HepG2 (cell line): ENCODE results near the gene NR2F1-AS1. TPM values are rescaled to one million over a fixed set of nuclear protein-coding genes. Genes with fewer than 3 reads are reported as not detected.
A peak's percentile ranks its signal among the peaks of the same experiment; 100 is the strongest.

Experiments used
- ATAC-seq: fragments of 200-7000 bp; cut with Tn5 transposase; 3 replicates; pipeline ENCODE4 v1.9.1; 2020; ENCODE audit warnings: mild to moderate bottlenecking, moderate library complexity
- BruUV-seq: library from RNA; stranded (reverse); fragments of 400-500 nt; replicated peaks from 2 replicates; lab custom pipeline; 2021; lab: Mats Ljungman, UMichigan
- CTCF ChIA-PET: fragments of 300-600 bp; formaldehyde crosslinking; extraction: SDS; loops from one replicate; lab custom pipeline; 2021; ENCODE audit warnings: low total read pairs, inconsistent platforms, low intra/inter-chr PET ratio; lab: Yijun Ruan, JAX
- POLR2A ChIA-PET: fragments of 350-600 bp; sonication (Branson Sonifier 250); formaldehyde crosslinking; loops from one replicate; lab custom pipeline; 2020; ENCODE audit warnings: antibody characterized with exemption, inconsistent platforms; lab: Yijun Ruan, JAX
- DNase-seq: peaks from one replicate; pipeline ENCODE4 v3.0.0-alpha.2; 2015; ENCODE audit warnings: low spot score
- FAIRE-seq: peaks from 3 replicates; lab custom pipeline; 2011; peaks lifted over from hg19 to GRCh38; lab: Jason Lieb, UNC
- H2AFZ ChIP-seq: one replicate; pipeline ENCODE4 v1.6.1; 2011; ENCODE audit warnings: low read length, inconsistent platforms
- H3K27ac ChIP-seq: fragments of 300-600 bp; 3 replicates; pipeline ENCODE4 v1.8.0; 2011; ENCODE audit warnings: mixed run types, mild to moderate bottlenecking, mixed read lengths, low read length, inconsistent platforms; ENCODE audit not compliant: insufficient read depth; ENCODE audit errors: extremely low read length
- H3K27me3 ChIP-seq, 2 experiments: fragments of 200-600 bp in 1 of 2; 2 replicates in 1 of 2; 3 replicates in 1 of 2; pipeline versions ENCODE4 v1.6.0 to v1.8.0; 2011; ENCODE audit warnings: low read length in 2 of 2, mild to moderate bottlenecking in 2 of 2, moderate library complexity in 2 of 2, inconsistent platforms in 1 of 2; ENCODE audit not compliant: insufficient read depth in 2 of 2, control insufficient read depth in 1 of 2
- H3K36me3 ChIP-seq, 2 experiments: fragments of 200-600 bp in 1 of 2; replicated peaks in 1 of 2; 2 replicates in 1 of 2; 3 replicates in 1 of 2; pipeline versions ENCODE4 v1.5.1 to v1.8.0; 2011; ENCODE audit warnings: low read length in 2 of 2, inconsistent platforms in 1 of 2; ENCODE audit not compliant: insufficient read depth in 2 of 2, control insufficient read depth in 1 of 2
- H3K4me1 ChIP-seq: 2 replicates; pipeline ENCODE4 v1.5.1; 2012; ENCODE audit warnings: low read length, inconsistent platforms; ENCODE audit not compliant: insufficient read depth
- H3K4me2 ChIP-seq: 2 replicates; pipeline ENCODE4 v1.6.0; 2011; ENCODE audit warnings: low read depth, low read length, inconsistent platforms
- H3K4me3 ChIP-seq, 3 experiments: fragments of 200-600 bp in 1 of 3; sonication (generic), shearing (Covaris generic) in 1 of 3; replicated peaks in 1 of 3; 2 replicates each; pipeline ENCODE4 v1.5.1; 2011 to 2016; ENCODE audit warnings: low read length in 3 of 3, inconsistent platforms in 2 of 3, low read depth in 2 of 3, mild to moderate bottlenecking in 2 of 3, control low read depth in 1 of 3, mixed read lengths in 1 of 3; ENCODE audit not compliant: insufficient read depth in 1 of 3
- H3K79me2 ChIP-seq: one replicate; pipeline ENCODE4 v1.6.1; 2011; ENCODE audit warnings: low read length, inconsistent platforms; ENCODE audit not compliant: insufficient read depth
- H3K9ac ChIP-seq: 2 replicates; pipeline ENCODE4 v1.6.0; 2011; ENCODE audit warnings: mild to moderate bottlenecking, low read depth, low read length, inconsistent platforms; ENCODE audit not compliant: insufficient read depth
- H3K9me3 ChIP-seq: 2 replicates; pipeline ENCODE4 v1.5.1; 2012; ENCODE audit warnings: mild to moderate bottlenecking, low read length
- H4K20me1 ChIP-seq: 2 replicates; pipeline ENCODE4 v1.6.0; 2011; ENCODE audit warnings: inconsistent platforms, mild to moderate bottlenecking, low read length, moderate library complexity; ENCODE audit not compliant: insufficient read depth
- EHMT2 ChIP-seq: fragments of 200-600 bp; sonication (generic); IDR thresholded peaks from 2 replicates; pipeline ENCODE4 v1.7.0; 2017; ENCODE audit warnings: antibody characterized with exemption, low read depth, low read length, borderline replicate concordance
- HNRNPK ChIP-seq: fragments of 200-400 bp; formaldehyde crosslinking; IDR thresholded peaks from 2 replicates; pipeline ENCODE4 v1.6.1; 2018; ENCODE audit warnings: low read length, low read depth, moderate library complexity, mild to moderate bottlenecking; ENCODE audit not compliant: poor library complexity, severe bottlenecking
- KLF6 ChIP-seq: IDR thresholded peaks from 2 replicates; pipeline ENCODE4 v1.8.0; 2016; ENCODE audit warnings: missing biosample characterization, missing genetic modification reagents
- MTERF4 ChIP-seq: sonication (generic); formaldehyde crosslinking; IDR thresholded peaks from 2 replicates; pipeline ENCODE4 v1.8.0; 2023; ENCODE audit warnings: mild to moderate bottlenecking, missing genetic modification reagents
- MXD1 ChIP-seq: sonication (generic); formaldehyde crosslinking; IDR thresholded peaks from 2 replicates; pipeline ENCODE4 v1.4.0; 2020; ENCODE audit warnings: mild to moderate bottlenecking, missing genetic modification reagents
- NFIC ChIP-seq: IDR thresholded peaks from 2 replicates; pipeline ENCODE4 v1.6.1; 2012; ENCODE audit warnings: mild to moderate bottlenecking, low read length, inconsistent platforms
- PATZ1 ChIP-seq: sonication (generic); formaldehyde crosslinking; IDR thresholded peaks from 2 replicates; pipeline ENCODE4 v1.4.0; 2020; ENCODE audit warnings: missing genetic modification reagents
- SMAD3 ChIP-seq: sonication (generic); formaldehyde crosslinking; IDR thresholded peaks from 2 replicates; pipeline ENCODE4 v1.4.0; 2020; ENCODE audit warnings: missing genetic modification reagents
- SMAD9 ChIP-seq: sonication (generic); formaldehyde crosslinking; IDR thresholded peaks from 2 replicates; pipeline ENCODE4 v1.5.1; 2020; ENCODE audit warnings: mild to moderate bottlenecking, missing genetic modification reagents
- TSC22D2 ChIP-seq: sonication (generic); formaldehyde crosslinking; IDR thresholded peaks from 2 replicates; pipeline ENCODE4 v1.5.1; 2020; ENCODE audit warnings: missing genetic modification reagents, mild to moderate bottlenecking, borderline replicate concordance
- ZBTB4 ChIP-seq: sonication (generic); formaldehyde crosslinking; IDR thresholded peaks from 2 replicates; pipeline ENCODE4 v1.4.0; 2020; ENCODE audit warnings: missing genetic modification reagents, mild to moderate bottlenecking, borderline replicate concordance
- ZKSCAN1 ChIP-seq: fragments of 150-350 bp; IDR thresholded peaks from 2 replicates; pipeline ENCODE4 v1.6.1; 2014; ENCODE audit warnings: low read length
- ZNF205 ChIP-seq: IDR thresholded peaks from 2 replicates; pipeline ENCODE4 v1.6.1; 2018; ENCODE audit warnings: missing biosample characterization, missing genetic modification reagents
- ZNF430 ChIP-seq: sonication (generic); formaldehyde crosslinking; IDR thresholded peaks from 2 replicates; pipeline ENCODE4 v1.9.0; 2021; ENCODE audit warnings: mild to moderate bottlenecking, missing genetic modification reagents
- ZNF44 ChIP-seq: sonication (generic); formaldehyde crosslinking; IDR thresholded peaks from 2 replicates; pipeline ENCODE4 v1.5.1; 2020; ENCODE audit warnings: mild to moderate bottlenecking, missing genetic modification reagents
- ZNF468 ChIP-seq: sonication (generic); formaldehyde crosslinking; IDR thresholded peaks from 2 replicates; pipeline ENCODE4 v1.8.0; 2022; ENCODE audit warnings: mild to moderate bottlenecking, moderate library complexity, missing genetic modification reagents
- ZNF562 ChIP-seq: sonication (generic); formaldehyde crosslinking; IDR thresholded peaks from 2 replicates; pipeline ENCODE4 v1.8.0; 2022; ENCODE audit warnings: missing genetic modification reagents, borderline replicate concordance
- ZNF749 ChIP-seq: sonication (generic); formaldehyde crosslinking; IDR thresholded peaks from 2 replicates; pipeline ENCODE4 v1.8.0; 2022; ENCODE audit warnings: mild to moderate bottlenecking, missing genetic modification reagents, moderate library complexity, borderline replicate concordance
- WGBS: methylation state at CpG from one replicate; pipeline ENCODE4 v1.1.6; 2017; ENCODE audit warnings: low lambda C conversion rate; 5-methylcytosine and 5-hydroxymethylcytosine counted together
- in situ Hi-C: cut with HindIII; loops from 2 replicates; pipeline ENCODE4 v1.10.0; 2017; ENCODE audit warnings: low pct_unique_long_range_greater_than_20kb; ENCODE audit not compliant: extremely low pct_ligation_motif_present
- intact Hi-C: fragments of 100-400 bp; cut with micrococcal nuclease; formaldehyde crosslinking; loops from one replicate; pipeline ENCODE4 v1.10.0; 2022; ENCODE audit not compliant: unreplicated experiment
- polyA plus RNA-seq, 8 experiments: library from polyadenylated mRNA; depleted of rRNA in 3 of 8; stranded (reverse) in 7 of 8; unstranded in 1 of 8; fragments of >200 nt; fragmentation: Illumina TruSeq in 4 of 8; extraction: Trizol in 4 of 8; gene quantifications; 2 replicates each; pipeline versions ENCODE4 v1.2.1 to v1.2.3, GENCODE V29; 2011 to 2016; ENCODE audit warnings: low read depth in 4 of 8, missing spikeins in 1 of 8, mixed read lengths in 1 of 8; ENCODE audit not compliant: insufficient read depth in 1 of 8
- total RNA-seq, 5 experiments: library from RNA; depleted of rRNA; stranded (reverse); fragments of >200 nt; fragmentation: Illumina TruSeq; extraction: Trizol; gene quantifications; 2 replicates each; pipeline ENCODE4 v1.2.3, GENCODE V29; 2016; ENCODE audit warnings: low read depth in 1 of 5

NR2F1-AS1 gene
- total and polyA plus RNA-seq, 2 of the 13 experiments (the other 11 are each of a cell fraction or from before 2014, with no cell fraction given): 2.8 TPM

- H4K20me1 ChIP-seq: no peaks in the 10 kb centered on the region
- no peak overlapping the region for H3K9ac ChIP-seq
- ATAC-seq (no peak), DNase-seq (no peak), FAIRE-seq (no peak)
- WGBS: 22% methylated on average over 29 of the region's 58 CpGs
- intact Hi-C loops (loop anchor here (1.0 kb wide), 1 partner anchor 311 kb away; no protein-coding TSS in a partner anchor), in situ Hi-C loops (no loop called here)
- peaks cover 2 to 55% of the 10 kb centered on the region in 2 experiments; a peak in 4 of 5 replicates for H3K27me3 ChIP-seq
- H3K36me3 ChIP-seq: no peaks in the 10 kb centered on the region
- H2AFZ ChIP-seq: no peak overlapping the region
- no peak overlapping the region; the same call in 1 of the 2 replicates for H3K4me2 ChIP-seq
- no peaks in the 10 kb centered on the region for H3K9me3 ChIP-seq
- ChIA-PET CTCF (no interaction called here), POLR2A (no interaction called here)
- peaks cover 28% of the 10 kb centered on the region for H3K4me1 ChIP-seq
- no TSS peak for BruUV-seq
- no peak overlapping the region; a peak in 1 of 6 replicates for H3K4me3 ChIP-seq
- H3K27ac ChIP-seq: no peak overlapping the region
- H3K79me2 ChIP-seq: no peaks in the 10 kb centered on the region
- TF ChIP-seq SMAD3 (CRISPR knock-in tag) (no peak), ZNF749 (CRISPR knock-in tag) (no peak), ZNF205 (no peak), ZKSCAN1 (no peak), PATZ1 (CRISPR knock-in tag) (peak; percentile 45; the same call in 1 of the 2 replicates), NFIC (no peak), ZNF430 (CRISPR knock-in tag) (no peak), HNRNPK (peak; percentile 61), ZNF44 (CRISPR knock-in tag) (no peak), ZNF468 (CRISPR knock-in tag) (no peak), ZBTB4 (CRISPR knock-in tag) (no peak), SMAD9 (CRISPR knock-in tag) (no peak), TSC22D2 (no peak), EHMT2 (no peak), KLF6 (CRISPR knock-in tag) (no peak), ZNF562 (CRISPR knock-in tag) (no peak), MXD1 (CRISPR knock-in tag) (no peak), MTERF4 (CRISPR knock-in tag) (no peak)
These were observed 23.0 kb upstream of the NR2F1-AS1 start for GRCh38 chr5:93603793-93604643.
